Endothelial cell (in vitro differentiated cells): ENCODE results near the gene YKT6. TPM values are rescaled to one million over a fixed set of nuclear protein-coding genes. Genes with fewer than 3 reads are reported as not detected.
"Not testable (repeated sequence)": the region's sequence is repeated elsewhere in the genome, so short reads cannot be mapped to it uniquely, and the experiment has no call there.

Source experiments
- DNase-seq: peaks from one replicate; pipeline ENCODE4 v3.0.0; 2021; ENCODE audit warnings: low spot score
- H3K27ac Mint-ChIP-seq: one replicate; pipeline ENCODE4 v1.8.0; 2021; ENCODE audit warnings: mixed read lengths, inconsistent platforms; ENCODE audit not compliant: unreplicated experiment
- H3K27me3 Mint-ChIP-seq: one replicate; pipeline ENCODE4 v1.8.0; 2021; ENCODE audit warnings: mild to moderate bottlenecking, moderate library complexity, mixed read lengths, inconsistent platforms; ENCODE audit not compliant: unreplicated experiment
- H3K36me3 Mint-ChIP-seq: one replicate; pipeline ENCODE4 v1.8.0; 2021; ENCODE audit warnings: mild to moderate bottlenecking, low read depth, mixed read lengths, inconsistent platforms; ENCODE audit not compliant: unreplicated experiment
- H3K4me1 Mint-ChIP-seq: one replicate; pipeline ENCODE4 v1.8.0; 2021; ENCODE audit warnings: mild to moderate bottlenecking, mixed read lengths, inconsistent platforms; ENCODE audit not compliant: unreplicated experiment
- H3K4me3 Mint-ChIP-seq: one replicate; pipeline ENCODE4 v1.8.0; 2021; ENCODE audit warnings: mild to moderate bottlenecking, mixed read lengths, inconsistent platforms; ENCODE audit not compliant: unreplicated experiment
- H3K9me3 Mint-ChIP-seq: one replicate; pipeline ENCODE4 v1.8.0; 2021; ENCODE audit warnings: mixed read lengths, inconsistent platforms; ENCODE audit not compliant: unreplicated experiment
- total RNA-seq: library from RNA; stranded (reverse); fragmentation: NEBNext Ultra II Directional; extraction: Animal tissue kit (Norgen Biotek cat#: 25700); gene quantifications from one replicate; pipeline ENCODE4 v1.2.1, GENCODE V29; 2021; ENCODE audit not compliant: unreplicated experiment
- TF ChIP-seq, protein P1 (sequence below): fragments of 200-600 bp; sonication (generic); IDR thresholded peaks from one replicate; pipeline ENCODE4 v1.5.0; 2021; ENCODE audit warnings: antibody characterized with exemption; ENCODE audit not compliant: unreplicated experiment

The YKT6 gene
- total RNA-seq, 1 donor from 2014 or later: 98.4 TPM

DNA sequence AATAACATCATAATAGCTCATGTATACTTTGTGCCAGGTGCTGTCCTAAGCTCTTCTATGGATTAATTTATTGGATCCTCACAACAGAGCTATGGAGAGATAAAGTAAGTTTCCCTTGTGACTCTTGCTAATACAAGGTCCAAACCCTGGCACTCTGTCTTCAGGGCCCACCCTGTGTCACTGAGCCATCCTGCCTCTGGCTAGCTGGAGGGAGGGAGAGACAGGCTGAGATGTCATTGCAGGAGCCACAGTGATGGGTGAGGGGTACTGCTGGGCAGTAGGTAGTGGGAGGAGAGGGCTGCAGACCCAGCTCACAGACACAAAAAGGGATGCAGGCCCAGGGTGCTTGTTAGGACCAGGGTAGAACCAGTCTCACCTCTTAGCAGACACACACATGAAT lies 28.4 kb upstream of the YKT6 start:
- no peaks in the 10 kb centered on the region for H3K4me1 Mint-ChIP-seq
- no peak overlapping the region for H3K4me3 Mint-ChIP-seq
- peaks cover 4% of the 10 kb centered on the region for H3K36me3 Mint-ChIP-seq
- H3K27ac Mint-ChIP-seq: no peak overlapping the region
- TF ChIP-seq, protein P1, sequence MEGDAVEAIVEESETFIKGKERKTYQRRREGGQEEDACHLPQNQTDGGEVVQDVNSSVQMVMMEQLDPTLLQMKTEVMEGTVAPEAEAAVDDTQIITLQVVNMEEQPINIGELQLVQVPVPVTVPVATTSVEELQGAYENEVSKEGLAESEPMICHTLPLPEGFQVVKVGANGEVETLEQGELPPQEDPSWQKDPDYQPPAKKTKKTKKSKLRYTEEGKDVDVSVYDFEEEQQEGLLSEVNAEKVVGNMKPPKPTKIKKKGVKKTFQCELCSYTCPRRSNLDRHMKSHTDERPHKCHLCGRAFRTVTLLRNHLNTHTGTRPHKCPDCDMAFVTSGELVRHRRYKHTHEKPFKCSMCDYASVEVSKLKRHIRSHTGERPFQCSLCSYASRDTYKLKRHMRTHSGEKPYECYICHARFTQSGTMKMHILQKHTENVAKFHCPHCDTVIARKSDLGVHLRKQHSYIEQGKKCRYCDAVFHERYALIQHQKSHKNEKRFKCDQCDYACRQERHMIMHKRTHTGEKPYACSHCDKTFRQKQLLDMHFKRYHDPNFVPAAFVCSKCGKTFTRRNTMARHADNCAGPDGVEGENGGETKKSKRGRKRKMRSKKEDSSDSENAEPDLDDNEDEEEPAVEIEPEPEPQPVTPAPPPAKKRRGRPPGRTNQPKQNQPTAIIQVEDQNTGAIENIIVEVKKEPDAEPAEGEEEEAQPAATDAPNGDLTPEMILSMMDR: no peak
- no peaks in the 10 kb centered on the region for H3K9me3 Mint-ChIP-seq
- peaks cover 10% of the 10 kb centered on the region for H3K27me3 Mint-ChIP-seq
- no peak for DNase-seq

DNA sequence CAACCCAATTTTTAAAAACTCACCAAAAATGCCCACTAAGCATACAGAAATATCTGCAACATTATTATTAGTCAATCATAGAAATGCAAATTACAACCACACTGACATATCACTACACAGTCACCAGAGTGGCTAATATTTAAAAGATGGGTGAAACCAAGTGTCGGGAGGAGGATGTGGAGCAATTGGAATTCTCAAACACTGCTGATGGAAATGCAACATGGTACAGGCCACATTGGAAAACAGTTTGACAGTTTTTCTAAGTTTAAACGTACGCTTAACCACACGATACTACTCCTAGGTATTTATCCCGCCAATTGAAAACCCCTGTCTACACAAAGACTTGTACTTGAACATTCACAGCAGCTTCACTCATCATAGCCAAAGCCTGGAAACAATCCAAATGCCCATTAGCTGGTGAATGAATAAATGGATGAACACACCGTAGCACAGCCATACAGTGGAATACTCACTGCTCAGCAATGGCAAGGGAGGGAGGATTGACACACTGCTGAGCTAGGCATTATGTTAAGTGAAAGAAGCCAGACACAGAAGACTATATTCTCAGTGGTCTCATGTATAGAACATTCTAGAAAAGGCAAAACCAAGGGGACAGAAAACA lies 27.9 kb upstream of the YKT6 start:
- peaks cover 4% of the 10 kb centered on the region for H3K36me3 Mint-ChIP-seq
- TF ChIP-seq, protein P1: no peak
- no peak overlapping the region for H3K27ac Mint-ChIP-seq

DNA sequence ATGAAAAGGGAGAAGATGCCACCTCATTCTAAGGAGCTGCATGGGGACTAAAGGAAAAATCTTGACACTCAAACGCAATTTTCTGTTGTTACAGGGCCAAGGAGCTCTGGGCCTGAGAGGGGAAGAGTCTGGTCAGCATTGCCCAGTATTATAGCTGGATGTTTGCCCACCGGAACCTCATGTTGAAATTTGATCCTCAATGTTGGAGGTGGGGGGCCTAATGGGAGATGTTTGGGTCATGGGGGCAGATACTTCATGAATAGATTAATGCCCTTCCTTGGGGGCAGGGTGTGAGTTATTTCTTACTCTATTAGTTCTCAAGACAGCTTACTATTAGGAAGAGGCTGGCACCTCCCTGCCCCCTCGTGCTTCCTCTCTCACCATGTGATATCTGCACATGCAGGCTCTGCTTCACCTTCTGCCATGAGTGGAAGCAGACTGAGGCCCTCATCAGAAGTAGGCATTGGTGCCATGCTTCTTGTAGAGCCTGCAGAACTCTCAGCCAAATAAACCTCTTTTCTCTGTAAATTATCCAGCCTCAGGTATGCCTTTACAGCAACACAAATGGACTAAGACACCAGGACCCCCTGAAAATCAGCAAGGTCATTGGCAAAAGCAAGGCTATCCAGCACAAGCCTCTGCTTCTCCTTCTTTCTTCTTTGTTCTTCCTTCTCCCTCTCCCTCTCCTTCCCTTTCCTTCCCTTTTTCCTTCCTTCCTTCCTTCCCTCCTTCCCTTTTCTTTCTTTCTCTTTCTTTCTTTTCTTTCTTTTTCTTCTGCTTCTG lies 26.7 kb upstream of the YKT6 start:
- Mint-ChIP-seq H3K27me3 (peaks cover 6% of the 10 kb centered on the region), H3K4me1 (no peaks in the 10 kb centered on the region), H3K27ac (no peak overlapping the region), H3K4me3 (no peak overlapping the region), H3K9me3 (no peaks in the 10 kb centered on the region), H3K36me3 (peaks cover 4% of the 10 kb centered on the region)
- no peak for DNase-seq
- TF ChIP-seq, protein P1: no peak

More for the DNA sequence above, 27.9 kb upstream of the YKT6 start:
- no peaks in the 10 kb centered on the region for H3K9me3 Mint-ChIP-seq
- H3K4me3 Mint-ChIP-seq: no peak overlapping the region
- H3K4me1 Mint-ChIP-seq: no peaks in the 10 kb centered on the region
- peaks cover 10% of the 10 kb centered on the region for H3K27me3 Mint-ChIP-seq
- no peak for DNase-seq

DNA sequence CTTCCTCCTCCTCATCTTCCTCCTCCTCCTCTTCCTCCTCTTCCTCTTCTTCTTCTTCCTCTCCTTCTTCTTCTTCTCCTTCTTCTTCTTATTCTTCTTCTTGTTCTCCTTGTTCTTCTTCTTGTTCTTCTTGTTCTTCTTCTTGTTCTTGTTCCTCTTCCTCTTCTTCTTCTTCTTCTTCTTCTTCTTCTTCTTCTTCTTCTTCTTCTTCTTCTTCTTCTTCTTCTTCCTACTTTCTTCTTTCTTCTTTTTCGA lies 26.2 kb upstream of the YKT6 start:
- H3K4me3 Mint-ChIP-seq, H3K9me3 Mint-ChIP-seq, H3K36me3 Mint-ChIP-seq, H3K27me3 Mint-ChIP-seq, H3K27ac Mint-ChIP-seq, H3K4me1 Mint-ChIP-seq, DNase-seq: not testable (repeated sequence)

DNA sequence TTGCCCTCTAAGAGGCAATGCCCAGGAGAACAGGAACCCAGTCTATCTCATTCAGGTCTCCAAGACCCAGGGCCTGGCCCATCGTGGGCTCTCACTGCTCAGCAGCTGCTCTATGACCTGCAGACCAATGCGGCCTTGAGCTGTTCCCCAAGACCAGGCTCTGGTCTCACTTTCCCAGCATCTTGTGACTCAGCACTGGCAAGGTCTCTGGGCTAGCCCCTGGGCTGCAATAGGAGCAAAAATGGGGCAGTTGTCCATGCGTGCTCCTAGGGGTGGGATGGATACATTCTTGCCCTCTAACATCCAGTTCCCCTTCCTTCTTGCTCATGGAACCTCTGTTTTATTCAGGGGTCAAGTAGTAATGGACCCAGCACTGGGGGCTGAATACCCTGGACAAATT lies 25.0 kb upstream of the YKT6 start:
- TF ChIP-seq, protein P1: no peak
- Mint-ChIP-seq H3K27me3 (peaks cover 8% of the 10 kb centered on the region), H3K4me1 (no peaks in the 10 kb centered on the region), H3K9me3 (no peaks in the 10 kb centered on the region), H3K36me3 (peaks cover 4% of the 10 kb centered on the region), H3K27ac (no peak overlapping the region), H3K4me3 (no peak overlapping the region)
- no peak for DNase-seq
